Endothelial cell of umbilical vein (primary cell): Measurements from ENCODE around the gene PPFIBP2. TPM values are rescaled to one million over a fixed set of nuclear protein-coding genes. Genes with fewer than 3 reads are reported as not detected.
A peak's percentile ranks its signal among the peaks of the same experiment; 100 is the strongest.

ENCODE experiments used
- BruUV-seq: library from RNA; stranded (reverse); fragments of 400-500 nt; replicated peaks from 2 replicates; lab custom pipeline; 2021; lab: Mats Ljungman, UMichigan
- CTCF ChIA-PET: fragments of 300-600, 350-600 bp; sonication (Branson Sonifier 250); formaldehyde crosslinking; loops from one replicate; lab custom pipeline; 2021; ENCODE audit warnings: antibody characterized with exemption, inconsistent platforms; lab: Charles Lee
- POLR2A ChIA-PET: fragments of 300-600, 350-600 bp; sonication (Branson Sonifier 250); formaldehyde crosslinking; loops from one replicate; lab custom pipeline; 2021; ENCODE audit warnings: antibody characterized with exemption, inconsistent platforms; lab: Charles Lee
- DNase-seq: peaks from one replicate; pipeline ENCODE4 v3.0.0-alpha.2; 2011; ENCODE audit warnings: low read depth, low spot score
- FAIRE-seq: peaks from 2 replicates; lab custom pipeline; 2011; peaks lifted over from hg19 to GRCh38; lab: Jason Lieb, UNC
- H2AFZ ChIP-seq: 2 replicates; pipeline ENCODE4 v1.6.0; 2012; ENCODE audit warnings: low read depth, low read length, control low read depth, inconsistent platforms
- H3K27ac ChIP-seq: 2 replicates; pipeline ENCODE4 v1.5.1; 2011; ENCODE audit warnings: low read depth, mild to moderate bottlenecking, control low read depth, low read length, moderate library complexity; ENCODE audit not compliant: insufficient read depth
- H3K27me3 ChIP-seq, 2 experiments: 2 replicates each; pipeline versions ENCODE4 v1.6.0 to v1.6.1; 2011; ENCODE audit warnings: low read length in 2 of 2, mixed read lengths in 1 of 2; ENCODE audit not compliant: control insufficient read depth in 2 of 2, insufficient read depth in 2 of 2
- H3K36me3 ChIP-seq, 2 experiments: 2 replicates in 1 of 2; 3 replicates in 1 of 2; pipeline ENCODE4 v1.5.1; 2011; ENCODE audit warnings: low read length in 2 of 2, mild to moderate bottlenecking in 1 of 2, moderate library complexity in 1 of 2; ENCODE audit not compliant: control insufficient read depth in 2 of 2, insufficient read depth in 2 of 2; ENCODE audit errors: extremely low read depth in 1 of 2
- H3K4me1 ChIP-seq: 3 replicates; pipeline ENCODE4 v1.5.1; 2011; ENCODE audit warnings: mild to moderate bottlenecking, low read length; ENCODE audit not compliant: control insufficient read depth, insufficient read depth; ENCODE audit errors: extremely low read depth
- H3K4me2 ChIP-seq: 2 replicates; pipeline ENCODE4 v1.6.1; 2011; ENCODE audit warnings: low read length, control low read depth, mixed read lengths; ENCODE audit not compliant: insufficient read depth
- H3K4me3 ChIP-seq, 3 experiments: fragments of 200-600 bp in 1 of 3; sonication (generic), shearing (Covaris generic) in 1 of 3; replicated peaks in 1 of 3; 2 replicates each; pipeline ENCODE4 v1.5.1; 2011 to 2016; ENCODE audit warnings: control low read depth in 3 of 3, low read length in 3 of 3, mild to moderate bottlenecking in 2 of 3, inconsistent platforms in 1 of 3, low read depth in 1 of 3, moderate library complexity in 1 of 3; ENCODE audit not compliant: insufficient read depth in 1 of 3
- H3K79me2 ChIP-seq: 2 replicates; pipeline ENCODE4 v1.6.0; 2012; ENCODE audit warnings: low read length, inconsistent platforms; ENCODE audit not compliant: control insufficient read depth, insufficient read depth
- H3K9ac ChIP-seq: replicated peaks from 2 replicates; pipeline ENCODE3; 2011; ENCODE audit warnings: low read length, control low read depth; ENCODE audit not compliant: insufficient read depth; ENCODE audit errors: extremely low read depth
- H3K9me1 ChIP-seq: replicated peaks from 3 replicates; pipeline ENCODE4 v1.6.0; 2011; ENCODE audit warnings: mild to moderate bottlenecking, low read length; ENCODE audit not compliant: control insufficient read depth, insufficient read depth; ENCODE audit errors: extremely low read depth
- H3K9me3 ChIP-seq: replicated peaks from 2 replicates; pipeline ENCODE4 v1.5.1; 2012; ENCODE audit warnings: low read length, inconsistent platforms; ENCODE audit not compliant: control insufficient read depth, insufficient read depth
- H4K20me1 ChIP-seq: replicated peaks from 2 replicates; pipeline ENCODE3; 2011; ENCODE audit warnings: mild to moderate bottlenecking, low read length; ENCODE audit not compliant: control insufficient read depth, insufficient read depth; ENCODE audit errors: extremely low read depth
- EZH2 ChIP-seq: IDR thresholded peaks from 2 replicates; pipeline ENCODE4 v1.6.1; 2012; ENCODE audit warnings: borderline replicate concordance, low read depth, mild to moderate bottlenecking, moderate library complexity, low read length, inconsistent platforms; ENCODE audit not compliant: severe bottlenecking
- FOS ChIP-seq: IDR thresholded peaks from 2 replicates; pipeline ENCODE4 v1.6.1; 2011; ENCODE audit warnings: mild to moderate bottlenecking, low read length, moderate library complexity, borderline replicate concordance; ENCODE audit not compliant: insufficient read depth
- GATA2 ChIP-seq: IDR thresholded peaks from 2 replicates; pipeline ENCODE4 v1.7.0; 2011; ENCODE audit warnings: low read depth, mild to moderate bottlenecking, moderate library complexity, mixed read lengths, low read length; ENCODE audit not compliant: insufficient read length, insufficient read depth
- JUN ChIP-seq: IDR thresholded peaks from 2 replicates; pipeline ENCODE4 v1.6.1; 2011; ENCODE audit warnings: borderline replicate concordance, low read depth; ENCODE audit not compliant: insufficient read length, insufficient read depth
- MAX ChIP-seq: IDR thresholded peaks from 2 replicates; pipeline ENCODE4 v1.6.1; 2011; ENCODE audit not compliant: insufficient read depth, insufficient read length
- MYC ChIP-seq: IDR thresholded peaks from one replicate; pipeline ENCODE4 v1.6.1; 2011; ENCODE audit warnings: mild to moderate bottlenecking, low read depth, low read length
- POLR2A ChIP-seq: IDR thresholded peaks from 2 replicates; pipeline ENCODE4 v1.6.1; 2012; ENCODE audit warnings: low read depth, mild to moderate bottlenecking, control low read depth, low read length
- POLR2AphosphoS5 ChIP-seq: IDR thresholded peaks from 2 replicates; pipeline ENCODE4 v1.6.1; 2012; ENCODE audit warnings: low read depth, mild to moderate bottlenecking, control low read depth, low read length, moderate library complexity; ENCODE audit not compliant: insufficient read depth
- dilution Hi-C: fragments of 300-500 bp; cut with MboI; formaldehyde crosslinking; loops from one replicate; pipeline ENCODE4 v1.15.0; 2019; ENCODE audit warnings: low sequenced_read_pairs; ENCODE audit not compliant: extremely low pct_ligation_motif_present
- intact Hi-C: fragments of 100-400 bp; cut with micrococcal nuclease; formaldehyde crosslinking; loops from one replicate; pipeline ENCODE4 v1.10.0; 2022
- polyA plus RNA-seq, 4 experiments: library from polyadenylated mRNA; depleted of rRNA in 3 of 4; stranded (reverse) in 3 of 4; unstranded in 1 of 4; fragments of >200 nt; gene quantifications; 2 replicates each; pipeline versions ENCODE4 v1.2.1 to v1.2.3, GENCODE V29; 2011 to 2012; ENCODE audit warnings: missing spikeins in 1 of 4
- total RNA-seq: library from RNA; stranded (reverse); gene quantifications from 2 replicates; pipeline ENCODE4 v1.2.3, GENCODE V29; 2021

The PPFIBP2 gene
- total and polyA plus RNA-seq, 2 donors (not counting 3 experiments of a cell fraction or from before 2014, with no cell fraction given) = 1.3 to 4.0 TPM

- FAIRE-seq (peak; percentile 93), DNase-seq (peak; percentile 94)
- no peak overlapping the region for H2AFZ ChIP-seq
- POLR2A ChIA-PET = interaction anchor here (1.5 to 1.6 kb wide), 2 partner anchors 24 to 30 kb away, joined by 3 to 16 read pairs; no protein-coding TSS in a partner anchor
- no peak overlapping the region for H3K9ac ChIP-seq
- intact Hi-C loops (loop anchor here (1.0 kb wide), 1 partner anchor 30 kb away; no protein-coding TSS in a partner anchor), dilution Hi-C loops (no loop called here)
- peak; percentile 35 for TF ChIP-seq POLR2A
- no peak for TF ChIP-seq EZH2
- peak; percentile 22 for TF ChIP-seq JUN
- peak; percentile 44 for TF ChIP-seq POLR2AphosphoS5
- TF ChIP-seq MAX = no peak
- H3K4me2 ChIP-seq = no peak overlapping the region
- no peaks in the 10 kb centered on the region for H3K27me3 ChIP-seq
- CTCF ChIA-PET = interaction anchor here (0.7 to 2.6 kb wide), 17 partner anchors 7 to 277 kb away, joined by 3 to 31 read pairs (median 4); no protein-coding TSS in a partner anchor
- H3K9me3 ChIP-seq = no peaks in the 10 kb centered on the region
- no peak overlapping the region for H3K27ac ChIP-seq
- BruUV-seq = no TSS peak
- no peaks in the 10 kb centered on the region for H4K20me1 ChIP-seq
- peaks cover 5% of the 10 kb centered on the region for H3K4me1 ChIP-seq
- H3K36me3 ChIP-seq = no peaks in the 10 kb centered on the region
- no peaks in the 10 kb centered on the region for H3K9me1 ChIP-seq
- no peak overlapping the region for H3K4me3 ChIP-seq
- H3K79me2 ChIP-seq = no peaks in the 10 kb centered on the region
Measured at GRCh38 chr11:7630002-7630401, 116.2 kb downstream of the PPFIBP2 start.

- intact Hi-C loops (no loop called here), dilution Hi-C loops (no loop called here)
- ChIA-PET POLR2A (no interaction called here), CTCF (interaction anchor here (1.9 kb wide), 1 partner anchor 61 kb away, joined by 8 read pairs; no protein-coding TSS in a partner anchor)
- H3K4me2 ChIP-seq = no peak overlapping the region
- no peaks in the 10 kb centered on the region for H3K27me3 ChIP-seq
- DNase-seq (no peak), FAIRE-seq (no peak)
- H3K9me1 ChIP-seq = no peaks in the 10 kb centered on the region
- H3K4me1 ChIP-seq = peaks cover 9% of the 10 kb centered on the region
- no peak for TF ChIP-seq GATA2
- no peak for TF ChIP-seq FOS
- no peak for TF ChIP-seq MYC
- no peak for TF ChIP-seq EZH2
- TF ChIP-seq POLR2A = no peak
- no peak overlapping the region for H3K4me3 ChIP-seq
- no peaks in the 10 kb centered on the region for H3K36me3 ChIP-seq
- no peak overlapping the region for H3K27ac ChIP-seq
- H3K9me3 ChIP-seq = no peaks in the 10 kb centered on the region
- H3K79me2 ChIP-seq = no peaks in the 10 kb centered on the region
- H2AFZ ChIP-seq = no peak overlapping the region
- no TSS peak for BruUV-seq
- no peak overlapping the region for H3K9ac ChIP-seq
- H4K20me1 ChIP-seq = no peaks in the 10 kb centered on the region
Measured at GRCh38 chr11:7632211-7632610, 118.4 kb downstream of the PPFIBP2 start.
